ENCODE results near the gene RASGRP1. TPM values are rescaled to one million over a fixed set of nuclear protein-coding genes. Genes with fewer than 3 reads are reported as not detected.

Gene RASGRP1
- total RNA-seq, 4 donors from 2014 or later: 0.29 to 0.99 (median 0.66) TPM

DNA sequence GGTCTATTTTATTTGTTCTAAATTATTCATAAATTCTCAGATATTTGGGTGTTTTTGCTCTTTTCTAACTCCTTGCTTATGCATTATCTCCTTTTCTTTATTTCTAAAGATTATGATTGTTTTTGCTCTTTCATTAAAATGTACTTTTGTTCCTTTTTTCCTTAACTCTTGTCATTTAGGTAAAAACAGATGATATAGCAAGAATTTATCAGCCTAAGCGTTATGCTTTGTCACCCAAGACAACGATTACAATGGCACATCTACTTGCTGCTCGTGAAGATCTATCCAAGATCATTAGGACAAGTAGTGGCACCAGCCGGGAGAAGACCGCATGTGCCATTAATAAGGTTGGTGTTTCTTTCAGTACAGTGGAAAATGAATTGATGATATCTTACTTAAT, 83.5 kb downstream of the RASGRP1 start:
- 98% methylated on average over 5 of the region's 5 CpGs for WGBS
- no peaks in the 10 kb centered on the region for H3K27me3 ChIP-seq
- H3K9me3 ChIP-seq: no peaks in the 10 kb centered on the region
- no peaks in the 10 kb centered on the region for H3K4me1 ChIP-seq
- H3K36me3 ChIP-seq: peaks cover 0 to 52% (median 29%) of the 10 kb centered on the region in 4 donors
- no peak for DNase-seq (ENCODE audit: extremely low spot score)
- H3K27ac ChIP-seq (replicated peaks in 1 of 4): no peak overlapping the region
- no peak for TF ChIP-seq EP300 (IDR thresholded peaks at IDR 0.05)
- no peak for TF ChIP-seq POLR2AphosphoS5 (IDR thresholded peaks at IDR 0.05)
- no peak for TF ChIP-seq CTCF (IDR thresholded peaks at IDR 0.05)
- TF ChIP-seq POLR2A (IDR thresholded peaks at IDR 0.05; ENCODE audit: low read depth): no peak
- intact Hi-C loops (cut with DNase I): no loop called here
- H3K4me3 ChIP-seq: no peak overlapping the region

DNA sequence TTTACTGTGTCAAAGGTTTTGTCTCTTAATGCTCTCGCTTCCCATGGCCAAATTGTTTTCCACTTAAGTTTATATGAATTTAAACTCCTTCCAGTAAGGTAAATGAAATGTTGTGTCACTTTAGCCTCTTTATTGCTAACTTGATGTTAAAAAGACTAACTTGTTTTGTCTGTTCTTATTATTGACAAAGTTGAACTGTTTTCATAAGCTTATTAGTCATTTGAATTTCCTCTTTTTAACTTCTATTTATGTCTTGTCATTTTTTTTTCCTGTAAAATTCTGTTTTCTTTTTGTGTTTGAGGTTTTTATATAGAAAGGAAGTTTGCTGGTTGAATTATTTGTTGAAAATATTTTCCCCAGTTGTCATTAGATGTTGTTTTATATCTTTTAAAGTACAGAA, 84.9 kb downstream of the RASGRP1 start:
- WGBS: 98% methylated on average over 1 of the region's 1 CpG
- Histone ChIP-seq H3K4me3 (no peak overlapping the region), H3K9me3 (no peaks in the 10 kb centered on the region), H3K4me1 (no peaks in the 10 kb centered on the region), H3K27me3 (no peaks in the 10 kb centered on the region), H3K36me3 (peaks cover 12 to 66% (median 38%) of the 10 kb centered on the region in 4 donors), H3K27ac (replicated peaks in 1 of 4) (no peak overlapping the region)
- TF ChIP-seq POLR2AphosphoS5 (IDR thresholded peaks at IDR 0.05) (no peak), POLR2A (IDR thresholded peaks at IDR 0.05; ENCODE audit: low read depth) (no peak), EP300 (IDR thresholded peaks at IDR 0.05) (no peak), CTCF (IDR thresholded peaks at IDR 0.05) (no peak)
- intact Hi-C loops (cut with DNase I): no loop called here
- no peak for DNase-seq (ENCODE audit: extremely low spot score)

DNA sequence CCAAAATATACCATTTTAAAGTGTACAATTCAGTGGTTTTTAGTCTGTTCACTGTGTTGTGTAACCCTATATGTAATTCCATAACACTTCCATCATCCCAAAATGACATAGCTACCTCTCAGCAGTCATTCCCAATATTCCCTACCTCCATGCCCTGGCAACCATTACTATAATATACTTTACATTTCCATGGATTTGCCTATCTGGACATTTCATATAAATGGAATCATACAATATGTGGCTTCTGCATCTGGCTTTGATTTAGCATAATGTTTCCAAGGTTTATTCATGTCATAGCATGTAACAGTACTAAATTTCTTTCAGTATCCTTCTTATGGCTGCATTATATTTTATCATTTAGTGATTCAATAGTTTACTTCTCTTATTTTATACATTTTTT, 85.3 kb downstream of the RASGRP1 start:
- no peaks in the 10 kb centered on the region for H3K4me1 ChIP-seq
- H3K9me3 ChIP-seq: no peaks in the 10 kb centered on the region
- intact Hi-C loops (cut with DNase I): no loop called here
- H3K4me3 ChIP-seq: no peak overlapping the region
- H3K27me3 ChIP-seq: no peaks in the 10 kb centered on the region
- DNase-seq (ENCODE audit: extremely low spot score): no peak
- no peak overlapping the region for H3K27ac ChIP-seq (replicated peaks in 1 of 4)
- no peak for TF ChIP-seq EP300 (IDR thresholded peaks at IDR 0.05)
- TF ChIP-seq POLR2A (IDR thresholded peaks at IDR 0.05; ENCODE audit: low read depth): no peak
- no peak for TF ChIP-seq CTCF (IDR thresholded peaks at IDR 0.05)
- no peak for TF ChIP-seq POLR2AphosphoS5 (IDR thresholded peaks at IDR 0.05)
- H3K36me3 ChIP-seq: peaks cover 16 to 67% (median 43%) of the 10 kb centered on the region in 4 donors

DNA sequence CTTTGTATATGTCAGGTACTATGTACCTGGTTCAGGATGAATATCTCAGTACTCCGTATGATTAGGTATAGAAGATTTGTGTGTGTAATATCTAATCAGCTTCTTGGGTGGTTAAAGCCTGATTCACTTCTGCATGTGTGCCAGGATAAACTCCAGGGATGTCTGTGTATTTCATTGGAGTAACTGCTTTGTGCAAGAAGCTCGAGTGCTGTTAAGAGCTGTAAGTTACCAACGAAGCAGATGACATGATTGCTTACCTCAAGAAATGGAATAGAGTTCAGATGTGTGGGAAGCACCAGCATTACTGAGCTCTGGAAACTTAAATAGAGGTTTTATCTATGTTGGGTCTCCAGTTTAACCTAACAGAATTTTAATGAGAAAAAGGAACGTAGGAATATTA, 87.0 kb downstream of the RASGRP1 start:
- DNase-seq (ENCODE audit: extremely low spot score): no peak
- H3K9me3 ChIP-seq: no peaks in the 10 kb centered on the region
- no peak overlapping the region for H3K4me3 ChIP-seq
- intact Hi-C loops (cut with DNase I): no loop called here
- no peak overlapping the region for H3K27ac ChIP-seq (replicated peaks in 1 of 4)
- H3K27me3 ChIP-seq: no peaks in the 10 kb centered on the region
- no peak for TF ChIP-seq POLR2A (IDR thresholded peaks at IDR 0.05; ENCODE audit: low read depth)
- no peaks in the 10 kb centered on the region for H3K4me1 ChIP-seq
- peaks cover 16 to 68% (median 47%) of the 10 kb centered on the region in 4 donors for H3K36me3 ChIP-seq
- WGBS: 74% methylated on average over 4 of the region's 4 CpGs

DNA sequence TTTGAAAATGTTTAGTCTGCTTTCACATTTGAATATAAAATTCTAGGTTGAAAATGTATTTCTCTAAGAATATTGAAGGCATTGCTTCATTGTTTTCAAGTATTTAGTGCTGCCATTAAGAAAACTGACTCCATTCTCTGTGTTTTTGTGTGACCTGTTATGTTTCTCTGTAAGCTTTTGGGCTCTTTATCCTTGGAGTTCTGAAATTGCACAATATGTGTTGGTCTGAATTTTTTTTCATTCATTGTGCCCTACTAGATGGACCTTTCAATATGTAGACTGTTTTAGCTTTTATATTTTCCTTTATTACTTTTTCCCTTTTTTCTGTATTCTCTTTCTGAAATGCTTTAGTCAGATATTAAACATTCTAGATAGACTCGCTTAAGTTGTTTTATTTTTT, 88.5 kb downstream of the RASGRP1 start:
- Histone ChIP-seq H3K27ac (replicated peaks in 1 of 4) (no peak overlapping the region), H3K4me1 (no peaks in the 10 kb centered on the region), H3K27me3 (no peaks in the 10 kb centered on the region), H3K36me3 (peaks cover 16 to 61% (median 38%) of the 10 kb centered on the region in 4 donors), H3K4me3 (no peak overlapping the region), H3K9me3 (no peaks in the 10 kb centered on the region)
- WGBS: 97% methylated on average over 1 of the region's 1 CpG
- DNase-seq (ENCODE audit: extremely low spot score): no peak
- intact Hi-C loops (cut with DNase I): no loop called here
- TF ChIP-seq POLR2AphosphoS5 (IDR thresholded peaks at IDR 0.05) (no peak), POLR2A (IDR thresholded peaks at IDR 0.05; ENCODE audit: low read depth) (no peak), CTCF (IDR thresholded peaks at IDR 0.05) (no peak), EP300 (IDR thresholded peaks at IDR 0.05) (no peak)
